GM23248 (cell line): ENCODE data around the gene HYI. TPM values are rescaled to one million over a fixed set of nuclear protein-coding genes. Genes with fewer than 3 reads are reported as not detected.

Source experiments
- DNase-seq: peaks from one replicate; pipeline ENCODE4 v3.0.0-alpha.2; 2015
- H2AFZ ChIP-seq: fragments of 200-600 bp; sonication (generic); 2 replicates; pipeline ENCODE4 v1.6.1; 2016; ENCODE audit warnings: antibody characterized with exemption
- H3F3A ChIP-seq: fragments of 200-600 bp; sonication (generic); 2 replicates; pipeline ENCODE4 v1.6.1; 2016; ENCODE audit warnings: mild to moderate bottlenecking, antibody characterized with exemption, mixed run types; ENCODE audit not compliant: insufficient read depth
- H3K27ac ChIP-seq: fragments of 200-600 bp; sonication (generic); 2 replicates; pipeline ENCODE4 v1.5.1; 2016; ENCODE audit warnings: mild to moderate bottlenecking
- H3K27me3 ChIP-seq: fragments of 200-600 bp; sonication (generic); replicated peaks from 2 replicates; pipeline ENCODE4 v1.6.1; 2016; ENCODE audit warnings: mild to moderate bottlenecking; ENCODE audit not compliant: insufficient read depth
- H3K36me3 ChIP-seq: fragments of 200-600 bp; sonication (generic); 2 replicates; pipeline ENCODE4 v1.6.1; 2016; ENCODE audit warnings: low read depth, mild to moderate bottlenecking
- H3K4me1 ChIP-seq: fragments of 200-600 bp; sonication (generic); 2 replicates; pipeline ENCODE4 v1.6.1; 2016; ENCODE audit warnings: mild to moderate bottlenecking; ENCODE audit not compliant: insufficient read depth
- H3K4me2 ChIP-seq: fragments of 200-600 bp; sonication (generic); one replicate; pipeline ENCODE4 v1.6.1; 2016; ENCODE audit warnings: mild to moderate bottlenecking; ENCODE audit not compliant: unreplicated experiment
- H3K4me3 ChIP-seq: fragments of 200-600 bp; sonication (generic); 2 replicates; pipeline ENCODE4 v1.5.1; 2016; ENCODE audit warnings: mild to moderate bottlenecking
- H3K79me2 ChIP-seq: fragments of 200-600 bp; sonication (generic); 2 replicates; pipeline ENCODE4 v1.6.1; 2016; ENCODE audit warnings: mild to moderate bottlenecking; ENCODE audit not compliant: insufficient read depth
- H3K9ac ChIP-seq: fragments of 200-600 bp; sonication (generic); 2 replicates; pipeline ENCODE4 v1.6.1; 2016; ENCODE audit warnings: mild to moderate bottlenecking
- H3K9me2 ChIP-seq: fragments of 200-600 bp; sonication (generic); 2 replicates; pipeline ENCODE4 v1.6.1; 2016; ENCODE audit warnings: mixed run types, mild to moderate bottlenecking, moderate library complexity; ENCODE audit not compliant: insufficient read depth
- H3K9me3 ChIP-seq: fragments of 200-600 bp; sonication (generic); one replicate; pipeline ENCODE4 v1.6.1; 2017; ENCODE audit warnings: low read depth
- H4K20me1 ChIP-seq: fragments of 200-600 bp; sonication (generic); 2 replicates; pipeline ENCODE4 v1.6.0; 2016; ENCODE audit not compliant: insufficient read depth
- EZH2 ChIP-seq: fragments of 200-600 bp; sonication (generic); IDR thresholded peaks from 2 replicates; pipeline ENCODE4 v1.6.1; 2018; ENCODE audit warnings: antibody characterized with exemption, mild to moderate bottlenecking; ENCODE audit not compliant: insufficient read depth, poor library complexity, severe bottlenecking
- EZH2phosphoT487 ChIP-seq: fragments of 200-600 bp; sonication (generic); IDR thresholded peaks from 2 replicates; pipeline ENCODE4 v1.6.1; 2018; ENCODE audit warnings: antibody characterized with exemption, moderate library complexity, mild to moderate bottlenecking, low read depth; ENCODE audit not compliant: insufficient read depth
- WGBS, 2 experiments: methylation state at CpG; one replicate each; pipeline ENCODE4 v1.1.6; 2015 to 2017; ENCODE audit warnings: low lambda C conversion rate in 2 of 2, low coverage in 1 of 2; ENCODE audit errors: missing lambda C conversion rate in 2 of 2; 5-methylcytosine and 5-hydroxymethylcytosine counted together
- in situ Hi-C: fragments of 300-500 bp; cut with MboI; formaldehyde crosslinking; loops from 2 replicates; pipeline ENCODE4 v1.15.0; 2020
- polyA plus RNA-seq: library from polyadenylated mRNA; unstranded; fragments of >200 nt; fragmentation: Nextera tagmentation; extraction: Ambion mirVana; gene quantifications from 2 replicates; pipeline ENCODE4 v1.2.1, GENCODE V29; 2016
- total RNA-seq: library from RNA; depleted of rRNA; stranded (reverse); fragments of >200 nt; shearing (Covaris generic); gene quantifications from 2 replicates; pipeline ENCODE4 v1.2.3, GENCODE V29; 2014

Gene HYI
- total and polyA plus RNA-seq, 2 experiments from 2014 or later: 21.0 to 28.5 TPM

- in situ Hi-C loops: no loop called here
- Histone ChIP-seq H3K4me3 (no peak overlapping the region), H3K27ac (no peak overlapping the region), H3K9ac (no peak overlapping the region), H3K79me2 (no peaks in the 10 kb centered on the region), H3K4me1 (no peaks in the 10 kb centered on the region), H4K20me1 (no peaks in the 10 kb centered on the region), H3K36me3 (no peaks in the 10 kb centered on the region), H2AFZ (no peak overlapping the region), H3K27me3 (no peaks in the 10 kb centered on the region), H3F3A (no peaks in the 10 kb centered on the region), H3K9me2 (no peaks in the 10 kb centered on the region), H3K4me2 (no peak overlapping the region), H3K9me3 (no peaks in the 10 kb centered on the region)
- DNase-seq: no peak
- TF ChIP-seq EZH2 (no peak), EZH2phosphoT487 (no peak)
- WGBS, 2 experiments: 83 to 86% methylated on average over 2 of the region's 2 CpGs
Observed at GRCh38 chr1:43466403-43466802, 12.7 kb upstream of the HYI start.

GRCh38 chr1:43465505-43466067, 11.9 kb upstream of the HYI start:
- Histone ChIP-seq H3K27ac (no peak overlapping the region), H2AFZ (no peak overlapping the region), H3K4me2 (no peak overlapping the region)

GRCh38 chr1:43464681-43465504, 11.2 kb upstream of the HYI start:
- Histone ChIP-seq H3K27ac (no peak overlapping the region), H3K27me3 (no peaks in the 10 kb centered on the region), H3K9me3 (no peaks in the 10 kb centered on the region), H3K4me1 (no peaks in the 10 kb centered on the region), H3K4me3 (no peak overlapping the region), H3F3A (no peaks in the 10 kb centered on the region), H3K79me2 (no peaks in the 10 kb centered on the region), H3K9ac (no peak overlapping the region), H2AFZ (no peak overlapping the region), H3K9me2 (no peaks in the 10 kb centered on the region), H3K4me2 (no peak overlapping the region), H4K20me1 (no peaks in the 10 kb centered on the region), H3K36me3 (no peaks in the 10 kb centered on the region)
- no peak for DNase-seq
- in situ Hi-C loops: no loop called here
- no peak for TF ChIP-seq EZH2phosphoT487
- TF ChIP-seq EZH2: no peak
- 91 to 92% methylated on average over 13 of the region's 13 CpGs for WGBS, 2 experiments

More at GRCh38 chr1:43465505-43466067, 11.9 kb upstream of the HYI start:
- Histone ChIP-seq H3F3A (no peaks in the 10 kb centered on the region), H3K79me2 (no peaks in the 10 kb centered on the region), H4K20me1 (no peaks in the 10 kb centered on the region), H3K9ac (no peak overlapping the region), H3K36me3 (no peaks in the 10 kb centered on the region), H3K4me3 (no peak overlapping the region), H3K27me3 (no peaks in the 10 kb centered on the region), H3K4me1 (no peaks in the 10 kb centered on the region), H3K9me3 (no peaks in the 10 kb centered on the region), H3K9me2 (no peaks in the 10 kb centered on the region)
- 78 to 82% methylated on average over 3 of the region's 3 CpGs for WGBS, 2 experiments
- in situ Hi-C loops: no loop called here
- TF ChIP-seq EZH2: no peak
- TF ChIP-seq EZH2phosphoT487: no peak
- no peak for DNase-seq

GRCh38 chr1:43463479-43463878, 9.7 kb upstream of the HYI start:
- Histone ChIP-seq H3K4me3 (no peak overlapping the region), H3K9me3 (no peaks in the 10 kb centered on the region), H3K4me1 (no peaks in the 10 kb centered on the region), H3K4me2 (no peak overlapping the region), H4K20me1 (no peaks in the 10 kb centered on the region), H3K36me3 (no peaks in the 10 kb centered on the region), H3K9me2 (no peaks in the 10 kb centered on the region), H2AFZ (no peak overlapping the region), H3K79me2 (no peaks in the 10 kb centered on the region), H3K27me3 (no peaks in the 10 kb centered on the region), H3F3A (no peaks in the 10 kb centered on the region), H3K27ac (no peak overlapping the region), H3K9ac (no peak overlapping the region)
- DNase-seq: no peak
- 67 to 75% methylated on average over 2 of the region's 2 CpGs for WGBS, 2 experiments
- TF ChIP-seq EZH2 (no peak), EZH2phosphoT487 (no peak)
- in situ Hi-C loops: no loop called here
